HG02678 (cell line): Measurements from ENCODE around the gene SUSD4.

Experiments used
- ATAC-seq: cut with Tn5 transposase; IDR thresholded peaks from one replicate; pipeline ENCODE4 v1.9.1; 2021; ENCODE audit warnings: mild to moderate bottlenecking, moderate library complexity; ENCODE audit not compliant: unreplicated experiment

SUSD4 gene

GRCh38 chr1:223233410-223234169 is 130.4 kb downstream of the SUSD4 start:
- ATAC-seq, result no peak

DNA sequence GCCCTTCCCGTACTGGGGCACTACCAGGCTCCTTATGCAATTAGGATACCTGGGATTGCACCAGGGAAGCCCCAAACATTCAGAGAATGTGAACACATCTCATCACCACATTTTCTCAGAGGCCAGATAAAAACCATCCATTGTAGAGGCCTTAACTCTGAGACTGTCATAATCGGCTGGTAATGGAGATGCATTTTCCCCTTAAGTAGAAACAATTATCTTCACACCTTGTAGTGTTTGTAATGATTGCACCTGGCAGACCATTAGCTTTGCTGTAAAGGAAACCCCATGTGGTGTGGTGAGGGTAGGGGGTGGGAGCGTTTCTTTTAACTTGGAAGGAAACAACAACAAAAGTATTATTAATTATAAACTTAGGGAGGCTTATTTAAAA is 131.0 kb downstream of the SUSD4 start:
- ATAC-seq, result no peak

DNA sequence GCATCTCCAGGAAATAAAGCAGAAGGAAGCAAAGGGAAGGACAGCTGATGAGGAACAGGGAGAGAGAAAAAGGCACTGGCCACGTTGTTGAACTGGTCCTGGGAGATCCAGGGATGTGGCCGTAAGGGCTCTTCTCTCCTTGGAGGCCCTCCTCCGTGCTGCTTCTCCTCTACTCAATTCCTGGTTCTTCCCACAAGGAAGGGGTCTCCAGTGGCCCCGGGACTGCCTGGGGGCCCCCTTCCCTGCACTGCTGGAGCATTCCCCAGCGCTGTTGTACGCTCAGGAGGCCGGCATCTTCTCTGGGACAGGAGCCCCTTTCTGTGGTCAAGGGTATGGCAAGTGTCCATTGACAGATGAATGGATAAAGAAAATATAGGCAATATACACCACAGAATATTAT is 132.4 kb downstream of the SUSD4 start:
- ATAC-seq, result no peak

DNA sequence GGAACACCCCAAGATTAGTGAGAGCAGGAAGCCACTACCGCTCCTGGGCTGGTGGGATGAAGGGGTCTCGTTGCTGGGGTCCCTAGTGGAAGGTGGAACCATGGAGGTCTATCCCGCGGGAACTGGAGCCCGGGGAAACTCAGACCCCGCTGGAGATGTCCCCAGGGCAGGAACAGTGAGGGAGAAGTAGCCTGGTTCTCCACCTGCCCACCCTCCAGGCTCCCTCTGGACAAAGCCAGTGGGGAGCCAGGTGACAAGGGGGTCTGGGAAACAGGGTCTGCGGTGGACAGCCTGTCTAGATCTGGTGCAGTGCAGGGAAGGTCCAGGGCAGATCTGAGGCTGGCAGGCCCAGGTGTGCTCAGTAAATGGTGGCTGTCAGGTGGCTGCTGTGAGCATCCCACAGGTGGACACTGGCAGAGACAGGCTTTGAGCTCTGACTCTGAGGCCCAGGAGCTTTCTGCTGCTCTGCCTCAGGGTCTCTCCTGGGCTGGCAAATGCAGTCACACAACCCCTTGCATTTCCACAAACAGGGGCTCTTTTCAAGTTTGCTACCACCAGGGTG is 132.9 kb downstream of the SUSD4 start:
- ATAC-seq, result no peak

GRCh38 chr1:223230161-223230881 is 133.7 kb downstream of the SUSD4 start:
- no peak for ATAC-seq

DNA sequence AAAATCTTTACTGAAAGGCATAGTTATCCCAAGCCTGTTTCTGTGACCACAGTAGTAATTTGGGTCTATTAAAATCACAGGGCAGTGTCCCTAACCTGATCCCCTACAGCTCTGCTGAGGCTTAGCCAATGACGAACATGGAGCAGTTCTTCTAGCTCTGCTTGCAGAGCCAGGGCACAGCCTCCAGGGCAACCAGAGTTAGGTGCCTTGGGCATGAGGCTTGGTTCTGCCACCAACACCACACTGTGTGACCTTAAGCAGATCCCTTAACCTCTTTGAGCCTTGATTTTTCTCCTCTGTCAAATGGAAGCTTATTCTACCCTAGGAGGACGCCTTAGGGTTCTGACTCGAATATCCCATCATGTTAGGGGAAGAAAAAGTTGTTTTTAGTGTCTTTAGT is 134.2 kb downstream of the SUSD4 start:
- no peak for ATAC-seq

DNA sequence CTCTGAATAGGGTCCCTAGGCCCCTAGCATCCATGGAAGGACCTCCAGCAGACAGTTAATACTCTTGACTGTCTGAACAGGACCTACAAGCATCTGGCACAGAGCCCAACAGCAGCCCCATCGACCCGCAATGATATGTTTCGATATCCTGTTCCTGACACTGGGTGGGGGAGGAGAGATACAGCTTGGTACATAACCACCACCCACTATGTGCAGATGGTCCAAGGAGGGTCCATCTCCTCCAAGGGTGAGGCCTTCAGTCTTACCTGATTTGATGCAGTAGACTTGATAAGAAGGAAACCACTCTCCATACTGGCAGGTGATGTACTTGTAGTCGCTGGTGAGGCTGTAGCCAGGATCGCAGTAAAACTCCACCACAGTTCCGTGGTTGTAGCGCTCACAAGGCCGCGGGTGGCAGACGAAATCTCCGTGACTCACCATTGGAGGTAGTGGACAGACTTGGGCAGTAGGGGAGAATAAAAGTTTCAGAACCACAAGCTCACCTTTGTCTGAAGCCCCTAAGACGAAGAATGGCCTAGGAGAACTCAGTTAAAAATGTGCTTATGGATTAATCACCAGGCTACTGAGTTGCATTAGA is 134.9 kb downstream of the SUSD4 start:
- ATAC-seq, result no peak

GRCh38 chr1:223228201-223228600 is 135.8 kb downstream of the SUSD4 start:
- no peak for ATAC-seq

- ATAC-seq, result no peak
Measured at GRCh38 chr1:223227486-223228196, 136.3 kb downstream of the SUSD4 start.

GRCh38 chr1:223227031-223227430 is 136.9 kb downstream of the SUSD4 start:
- no peak for ATAC-seq

- ATAC-seq, result no peak
Measured at GRCh38 chr1:223226271-223226670, 137.7 kb downstream of the SUSD4 start.

DNA sequence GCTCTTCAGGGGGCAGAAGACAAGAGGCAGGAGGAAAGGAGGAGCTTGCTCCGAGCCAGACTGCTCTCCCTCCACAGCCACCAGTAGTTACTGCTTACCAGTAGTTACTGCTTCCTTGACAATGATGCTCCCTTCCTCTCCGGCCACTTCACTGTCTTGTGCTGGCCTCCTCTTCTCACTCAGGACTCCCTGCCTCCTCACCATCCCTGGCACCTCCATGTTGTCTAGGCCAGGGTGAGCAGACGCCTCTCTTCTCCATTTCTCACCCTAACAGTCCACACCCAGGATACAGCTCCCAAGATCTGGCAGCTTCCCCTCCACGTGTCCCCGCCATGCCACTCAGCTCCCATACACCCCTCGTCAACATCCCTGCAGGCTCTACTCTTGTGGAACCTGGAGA is 138.5 kb downstream of the SUSD4 start:
- ATAC-seq, result no peak

DNA sequence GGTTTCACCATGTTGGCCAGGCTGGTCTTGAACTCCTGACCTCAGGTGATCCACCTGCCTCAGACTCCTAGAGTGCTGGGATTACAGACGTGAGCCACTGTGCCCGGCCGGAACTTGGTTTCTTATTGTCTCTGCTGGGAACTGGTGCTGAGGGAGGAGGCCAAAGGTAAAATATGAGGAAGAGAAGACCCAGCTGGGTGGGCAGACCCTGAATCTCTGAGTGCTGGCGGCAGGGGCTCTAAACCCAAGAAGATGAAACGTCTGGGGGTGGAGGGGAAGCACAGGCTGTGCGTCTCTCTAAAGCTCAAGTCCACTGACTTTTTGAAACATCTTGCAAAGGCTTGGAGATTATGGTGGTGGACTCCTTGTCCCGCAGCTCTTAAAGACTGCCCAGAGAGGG is 138.9 kb downstream of the SUSD4 start:
- ATAC-seq, result no peak

- no peak for ATAC-seq
Measured at GRCh38 chr1:223224465-223224864, 139.5 kb downstream of the SUSD4 start.

DNA sequence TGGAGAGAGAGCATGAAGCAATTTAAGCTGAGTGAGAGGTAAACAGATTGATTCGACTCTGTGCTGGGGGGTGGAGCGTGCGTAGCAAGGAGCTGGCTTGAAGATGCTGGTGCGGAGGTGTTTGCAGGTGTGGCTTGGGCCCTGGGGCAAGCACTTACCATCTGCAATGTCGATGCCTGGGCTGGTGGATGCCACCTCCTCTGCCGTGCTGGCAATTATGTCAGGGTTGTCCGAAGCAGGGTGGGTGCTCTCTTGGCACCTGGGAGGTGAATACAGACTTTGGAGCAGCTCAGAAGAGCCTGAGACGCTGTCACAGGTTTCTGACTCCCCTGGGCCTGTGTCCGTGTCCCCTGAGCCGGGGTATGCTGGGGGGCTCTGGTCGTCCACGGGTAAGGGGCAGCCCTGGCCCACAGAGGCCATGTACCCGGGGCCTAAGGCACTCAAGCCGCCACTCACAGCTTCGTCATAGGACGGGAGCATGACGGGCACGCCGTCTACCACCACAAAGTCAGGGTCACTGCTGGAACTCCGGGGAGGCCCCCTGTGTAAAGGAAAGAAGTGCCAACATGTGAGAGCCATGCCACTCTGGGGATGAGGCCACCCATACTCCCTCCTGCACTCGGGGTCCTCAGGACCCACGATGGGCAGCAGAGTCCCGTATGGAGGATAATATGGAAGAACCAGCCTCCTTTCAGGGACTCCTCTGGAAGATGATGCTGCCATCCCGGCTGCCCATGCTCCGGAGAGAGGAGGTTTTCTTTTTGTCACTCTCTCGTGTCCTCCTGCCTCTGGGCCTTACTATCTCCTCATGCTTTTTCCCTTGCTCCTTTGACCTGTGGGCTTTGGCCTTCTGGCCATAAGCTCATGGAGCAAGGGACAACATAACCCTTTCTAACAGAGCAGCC is 140.6 kb downstream of the SUSD4 start:
- ATAC-seq, result no peak

GRCh38 chr1:223222377-223222776 is 141.6 kb downstream of the SUSD4 start:
- no peak for ATAC-seq

- no peak for ATAC-seq
Measured at GRCh38 chr1:223221686-223222085, 142.3 kb downstream of the SUSD4 start.

DNA sequence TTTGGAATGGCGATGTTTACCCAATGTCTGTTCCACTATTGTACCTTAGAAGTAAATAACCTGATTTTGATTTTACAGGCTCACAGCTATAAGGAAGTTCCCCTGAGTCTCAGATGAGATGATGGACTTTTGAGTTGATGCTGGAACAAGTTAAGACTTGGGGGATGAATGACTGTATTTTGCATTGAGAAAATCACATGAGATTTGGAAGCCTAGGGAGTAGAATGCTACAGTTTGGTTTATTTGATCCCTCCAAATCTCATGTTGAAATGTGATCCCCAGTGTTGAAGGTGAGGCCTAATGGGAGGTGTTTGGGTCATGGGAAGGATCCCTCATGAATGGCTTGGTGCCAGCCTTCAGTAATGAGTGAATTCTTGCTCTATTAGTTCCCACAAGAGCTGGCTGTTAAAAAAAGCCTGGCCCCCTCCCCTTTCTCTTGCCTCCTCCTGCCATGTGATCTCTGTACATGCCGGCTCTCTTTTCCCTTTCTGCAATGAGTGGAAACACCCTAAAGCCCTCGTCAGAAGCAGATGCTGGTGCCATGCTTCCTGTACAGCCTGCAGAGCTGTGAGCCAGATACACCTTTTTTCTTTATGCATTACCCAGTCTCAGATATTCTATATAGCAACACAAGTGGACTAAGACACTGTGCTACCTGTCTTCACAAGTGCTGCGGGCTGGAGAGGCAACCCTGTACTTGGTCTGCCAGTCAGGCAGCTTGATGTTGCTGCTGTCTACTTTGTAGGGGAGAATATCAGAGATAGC is 143.9 kb downstream of the SUSD4 start:
- no peak for ATAC-seq

- ATAC-seq, result no peak
Measured at GRCh38 chr1:223219318-223219635, 144.7 kb downstream of the SUSD4 start.

DNA sequence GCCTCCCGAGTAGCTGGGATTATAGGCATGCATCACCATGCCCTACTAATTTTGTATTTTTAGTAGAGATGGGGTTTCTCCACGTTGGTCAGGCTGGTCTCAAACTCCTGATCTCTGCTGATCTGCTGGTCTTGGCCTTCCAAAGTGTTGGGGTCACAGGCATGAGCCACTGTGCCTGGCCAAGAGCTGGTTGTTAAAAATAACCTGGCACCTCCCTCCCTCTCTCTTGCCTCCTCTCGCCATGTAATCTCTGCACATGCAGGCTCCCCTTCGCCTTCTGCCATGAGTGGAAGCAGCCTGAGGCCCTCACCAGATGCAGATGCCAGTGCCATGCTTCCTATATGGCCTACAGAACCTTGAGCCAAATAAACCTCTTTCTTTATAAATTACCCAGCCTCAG is 146.2 kb downstream of the SUSD4 start:
- no peak for ATAC-seq
